Endothelial cell of umbilical vein (primary cell): ENCODE measurements around the gene PRKAA1. TPM values are rescaled to one million over a fixed set of nuclear protein-coding genes. Genes with fewer than 3 reads are reported as not detected.
"Not testable (repeated sequence)": the region's sequence is repeated elsewhere in the genome, so short reads cannot be mapped to it uniquely, and the experiment has no call there.

Experiments
- BruUV-seq: library from RNA; stranded (reverse); fragments of 400-500 nt; replicated peaks from 2 replicates; lab custom pipeline; 2021; lab: Mats Ljungman, UMichigan
- CTCF ChIA-PET: fragments of 300-600, 350-600 bp; sonication (Branson Sonifier 250); formaldehyde crosslinking; loops from one replicate; lab custom pipeline; 2021; ENCODE audit warnings: antibody characterized with exemption, inconsistent platforms; lab: Charles Lee
- POLR2A ChIA-PET: fragments of 300-600, 350-600 bp; sonication (Branson Sonifier 250); formaldehyde crosslinking; loops from one replicate; lab custom pipeline; 2021; ENCODE audit warnings: antibody characterized with exemption, inconsistent platforms; lab: Charles Lee
- DNase-seq: peaks from one replicate; pipeline ENCODE4 v3.0.0-alpha.2; 2011; ENCODE audit warnings: low read depth, low spot score
- FAIRE-seq: peaks from 2 replicates; lab custom pipeline; 2011; peaks lifted over from hg19 to GRCh38; lab: Jason Lieb, UNC
- H2AFZ ChIP-seq: 2 replicates; pipeline ENCODE4 v1.6.0; 2012; ENCODE audit warnings: low read depth, low read length, control low read depth, inconsistent platforms
- H3K27ac ChIP-seq: 2 replicates; pipeline ENCODE4 v1.5.1; 2011; ENCODE audit warnings: low read depth, mild to moderate bottlenecking, control low read depth, low read length, moderate library complexity; ENCODE audit not compliant: insufficient read depth
- H3K27me3 ChIP-seq, 2 experiments: 2 replicates each; pipeline versions ENCODE4 v1.6.0 to v1.6.1; 2011; ENCODE audit warnings: low read length in 2 of 2, mixed read lengths in 1 of 2; ENCODE audit not compliant: control insufficient read depth in 2 of 2, insufficient read depth in 2 of 2
- H3K36me3 ChIP-seq, 2 experiments: 2 replicates in 1 of 2; 3 replicates in 1 of 2; pipeline ENCODE4 v1.5.1; 2011; ENCODE audit warnings: low read length in 2 of 2, mild to moderate bottlenecking in 1 of 2, moderate library complexity in 1 of 2; ENCODE audit not compliant: control insufficient read depth in 2 of 2, insufficient read depth in 2 of 2; ENCODE audit errors: extremely low read depth in 1 of 2
- H3K4me1 ChIP-seq: 3 replicates; pipeline ENCODE4 v1.5.1; 2011; ENCODE audit warnings: mild to moderate bottlenecking, low read length; ENCODE audit not compliant: control insufficient read depth, insufficient read depth; ENCODE audit errors: extremely low read depth
- H3K4me2 ChIP-seq: 2 replicates; pipeline ENCODE4 v1.6.1; 2011; ENCODE audit warnings: low read length, control low read depth, mixed read lengths; ENCODE audit not compliant: insufficient read depth
- H3K4me3 ChIP-seq, 3 experiments: fragments of 200-600 bp in 1 of 3; sonication (generic), shearing (Covaris generic) in 1 of 3; replicated peaks in 1 of 3; 2 replicates each; pipeline ENCODE4 v1.5.1; 2011 to 2016; ENCODE audit warnings: control low read depth in 3 of 3, low read length in 3 of 3, mild to moderate bottlenecking in 2 of 3, inconsistent platforms in 1 of 3, low read depth in 1 of 3, moderate library complexity in 1 of 3; ENCODE audit not compliant: insufficient read depth in 1 of 3
- H3K79me2 ChIP-seq: 2 replicates; pipeline ENCODE4 v1.6.0; 2012; ENCODE audit warnings: low read length, inconsistent platforms; ENCODE audit not compliant: control insufficient read depth, insufficient read depth
- H3K9ac ChIP-seq: replicated peaks from 2 replicates; pipeline ENCODE3; 2011; ENCODE audit warnings: low read length, control low read depth; ENCODE audit not compliant: insufficient read depth; ENCODE audit errors: extremely low read depth
- H3K9me1 ChIP-seq: replicated peaks from 3 replicates; pipeline ENCODE4 v1.6.0; 2011; ENCODE audit warnings: mild to moderate bottlenecking, low read length; ENCODE audit not compliant: control insufficient read depth, insufficient read depth; ENCODE audit errors: extremely low read depth
- H3K9me3 ChIP-seq: replicated peaks from 2 replicates; pipeline ENCODE4 v1.5.1; 2012; ENCODE audit warnings: low read length, inconsistent platforms; ENCODE audit not compliant: control insufficient read depth, insufficient read depth
- H4K20me1 ChIP-seq: replicated peaks from 2 replicates; pipeline ENCODE3; 2011; ENCODE audit warnings: mild to moderate bottlenecking, low read length; ENCODE audit not compliant: control insufficient read depth, insufficient read depth; ENCODE audit errors: extremely low read depth
- dilution Hi-C: fragments of 300-500 bp; cut with MboI; formaldehyde crosslinking; loops from one replicate; pipeline ENCODE4 v1.15.0; 2019; ENCODE audit warnings: low sequenced_read_pairs; ENCODE audit not compliant: extremely low pct_ligation_motif_present
- intact Hi-C: fragments of 100-400 bp; cut with micrococcal nuclease; formaldehyde crosslinking; loops from one replicate; pipeline ENCODE4 v1.10.0; 2022
- polyA plus RNA-seq, 4 experiments: library from polyadenylated mRNA; depleted of rRNA in 3 of 4; stranded (reverse) in 3 of 4; unstranded in 1 of 4; fragments of >200 nt; gene quantifications; 2 replicates each; pipeline versions ENCODE4 v1.2.1 to v1.2.3, GENCODE V29; 2011 to 2012; ENCODE audit warnings: missing spikeins in 1 of 4
- small RNA-seq: library from RNA; depleted of rRNA; stranded (forward); fragments of <200 nt; gene quantifications from one replicate; pipeline ENCODE3, GENCODE V24; 2012; ENCODE audit warnings: low replicate concordance, low read depth; ENCODE audit not compliant: insufficient read depth, insufficient read length
- total RNA-seq: library from RNA; stranded (reverse); gene quantifications from 2 replicates; pipeline ENCODE4 v1.2.3, GENCODE V29; 2021

Gene PRKAA1
- total and polyA plus RNA-seq, 2 donors (not counting 3 experiments of a cell fraction or from before 2014, with no cell fraction given), result 37.0 to 83.5 TPM

GRCh38 chr5:40710575-40710974 lies 87.6 kb downstream of the PRKAA1 start:
- H3K4me2 ChIP-seq, H3K9ac ChIP-seq, DNase-seq, H3K4me1 ChIP-seq, H2AFZ ChIP-seq, H3K27ac ChIP-seq, dilution Hi-C loops, intact Hi-C loops, H3K79me2 ChIP-seq, CTCF ChIA-PET, BruUV-seq, H3K27me3 ChIP-seq, H3K9me1 ChIP-seq, H3K36me3 ChIP-seq, H3K9me3 ChIP-seq, POLR2A ChIA-PET, H4K20me1 ChIP-seq, H3K4me3 ChIP-seq, FAIRE-seq: not testable (repeated sequence)

Small RNA genes lying within 50 kb of the gene (small RNA-seq; reads per million reads assigned to genes)
- gene RF00191 (not detected), gene SNORD72 (31.1 reads per million, percentile 87 among the genes with 10 or more reads in this experiment)

Other genes starting within 250 kb of the PRKAA1 start
- 22.5 and 23.6 TPM in 2 replicates for gene PTGER4, start 118.5 kb downstream of the PRKAA1 start, total RNA-seq
- 35.9 and 37.4 TPM in 2 replicates for gene PTGER4, start 118.5 kb downstream of the PRKAA1 start, polyA plus RNA-seq
- 11.7 and 14.2 TPM in 2 replicates for gene TTC33, start 42.4 kb downstream of the PRKAA1 start, total RNA-seq
- 1.4 and 2.2 TPM in 2 replicates for gene TTC33, start 42.4 kb downstream of the PRKAA1 start, polyA plus RNA-seq
- gene RPL37, start 36.8 kb upstream of the PRKAA1 start, total RNA-seq, result 1,348 and 1,380 TPM in 2 replicates
- gene RPL37, start 36.8 kb upstream of the PRKAA1 start, polyA plus RNA-seq, result 259 and 274 TPM in 2 replicates
- 21.1 and 23.8 TPM in 2 replicates for gene CARD6, start 43.0 kb upstream of the PRKAA1 start, total RNA-seq
- gene CARD6, start 43.0 kb upstream of the PRKAA1 start, polyA plus RNA-seq, result 11.0 and 11.3 TPM in 2 replicates
- 0.29 TPM in 1 of 2 replicates, not detected in the other for gene C7, start 111.1 kb upstream of the PRKAA1 start, total RNA-seq
- 0.08 and 0.37 TPM in 2 replicates for gene C7, start 111.1 kb upstream of the PRKAA1 start, polyA plus RNA-seq